ENCODE results near the gene KIDINS220. TPM values are rescaled to one million over a fixed set of nuclear protein-coding genes. Genes with fewer than 3 reads are reported as not detected.

Gene KIDINS220
- total RNA-seq, 2 donors from 2014 or later = 37.1 to 51.0 TPM

DNA sequence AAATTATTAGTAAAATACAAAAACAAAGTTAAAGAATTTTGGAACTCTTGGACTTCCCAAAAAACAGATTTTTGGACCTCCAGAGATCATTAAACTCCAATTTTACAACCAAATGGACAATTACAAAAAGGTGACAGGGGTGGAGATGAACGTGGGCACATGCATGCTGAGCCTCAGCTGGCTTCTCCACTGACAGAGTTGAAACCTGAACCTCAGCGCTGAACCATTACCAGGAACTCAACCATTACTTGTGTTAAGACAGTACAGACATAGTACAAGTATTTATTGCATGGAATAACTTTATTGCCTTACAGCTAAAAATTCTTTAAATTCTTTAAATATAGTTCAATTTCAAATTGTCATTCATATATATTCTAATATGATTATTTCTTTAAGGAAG, 33.0 kb upstream of the KIDINS220 start:
- no peak overlapping the region for H3K4me3 ChIP-seq
- TF ChIP-seq CTCF (IDR thresholded peaks at IDR 0.05) = no peak
- H3K4me1 ChIP-seq = no peaks in the 10 kb centered on the region
- H3K9ac ChIP-seq (ENCODE audit: low read depth in 2 of 2, low read length in 2 of 2) = no peak overlapping the region
- no peak overlapping the region for H3K27ac ChIP-seq
- no peak for DNase-seq
- no peaks in the 10 kb centered on the region for H3K36me3 ChIP-seq
- no peaks in the 10 kb centered on the region for H3K9me3 ChIP-seq
- intact Hi-C loops (cut with DNase I) = loop anchor here (5.0 kb wide), 1 partner anchor 272 kb away; no protein-coding TSS in a partner anchor
- no peaks in the 10 kb centered on the region for H3K27me3 ChIP-seq

DNA sequence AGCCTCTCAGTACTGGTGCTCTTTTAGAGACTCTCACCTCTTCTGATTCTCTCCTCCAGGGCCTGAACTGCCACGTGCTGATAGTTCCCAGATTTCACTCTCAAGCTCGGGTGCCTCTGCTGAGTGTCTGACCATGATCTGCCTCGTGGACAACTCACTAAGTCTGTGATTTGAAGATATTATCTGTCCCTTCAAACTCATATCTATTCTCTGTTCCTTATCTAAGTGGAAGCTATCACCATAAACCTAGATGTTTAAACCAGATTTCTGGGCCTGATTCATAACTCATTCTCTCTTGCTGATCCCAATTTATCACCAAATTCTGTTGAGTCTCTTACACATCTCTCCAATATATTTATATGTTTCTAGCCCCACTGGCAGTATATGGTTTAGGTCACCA, 29.9 kb upstream of the KIDINS220 start:
- intact Hi-C loops (cut with DNase I) = no loop called here
- Histone ChIP-seq H3K27me3 (no peaks in the 10 kb centered on the region), H3K4me1 (no peaks in the 10 kb centered on the region), H3K36me3 (no peaks in the 10 kb centered on the region), H3K9me3 (no peaks in the 10 kb centered on the region), H3K4me3 (no peak overlapping the region), H3K27ac (no peak overlapping the region), H3K9ac (ENCODE audit: low read depth in 2 of 2, low read length in 2 of 2) (no peak overlapping the region)
- no peak for DNase-seq
- TF ChIP-seq CTCF (IDR thresholded peaks at IDR 0.05) = no peak

GRCh38 chr2:8863331-8863953, 26.0 kb upstream of the KIDINS220 start:
- no peaks in the 10 kb centered on the region for H3K4me1 ChIP-seq
- no peak for TF ChIP-seq CTCF (IDR thresholded peaks at IDR 0.05)
- DNase-seq = no peak
- no peak overlapping the region for H3K27ac ChIP-seq
- H3K4me3 ChIP-seq = no peak overlapping the region
- no peaks in the 10 kb centered on the region for H3K36me3 ChIP-seq
- no peaks in the 10 kb centered on the region for H3K27me3 ChIP-seq
- intact Hi-C loops (cut with DNase I) = no loop called here
- H3K9ac ChIP-seq (ENCODE audit: low read depth in 2 of 2, low read length in 2 of 2) = no peak overlapping the region
- H3K9me3 ChIP-seq = no peaks in the 10 kb centered on the region

DNA sequence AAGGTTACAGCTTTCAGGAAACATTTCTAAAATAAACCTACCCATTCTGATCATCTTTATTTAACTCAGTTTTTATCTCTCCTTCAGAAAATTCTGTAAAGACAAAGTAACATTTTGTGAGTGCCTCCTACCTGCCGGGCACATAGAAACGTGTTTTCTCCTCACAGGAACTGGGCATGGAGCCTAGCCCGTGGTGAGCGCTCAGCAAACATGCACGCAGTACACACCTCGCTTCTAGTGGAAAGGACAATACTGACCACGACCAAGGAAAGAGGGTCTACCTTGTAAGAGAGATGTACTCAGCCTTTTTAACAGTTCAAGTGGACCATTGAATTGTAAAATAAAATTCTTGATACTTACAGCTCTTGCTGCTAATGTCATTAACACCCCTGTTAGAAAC, 24.8 kb upstream of the KIDINS220 start:
- no peaks in the 10 kb centered on the region for H3K27me3 ChIP-seq
- no peak overlapping the region for H3K4me3 ChIP-seq

GRCh38 chr2:8861797-8862196, 24.4 kb upstream of the KIDINS220 start:
- no peak for DNase-seq
- intact Hi-C loops (cut with DNase I) = no loop called here
- H3K9ac ChIP-seq (ENCODE audit: low read depth in 2 of 2, low read length in 2 of 2) = no peak overlapping the region
- no peak overlapping the region for H3K27ac ChIP-seq
- H3K4me1 ChIP-seq = no peaks in the 10 kb centered on the region
- H3K27me3 ChIP-seq = no peaks in the 10 kb centered on the region
- H3K9me3 ChIP-seq = no peaks in the 10 kb centered on the region
- TF ChIP-seq CTCF (IDR thresholded peaks at IDR 0.05) = no peak
- no peaks in the 10 kb centered on the region for H3K36me3 ChIP-seq
- no peak overlapping the region for H3K4me3 ChIP-seq

More for the DNA sequence above, 24.8 kb upstream of the KIDINS220 start:
- DNase-seq = no peak
- H3K4me1 ChIP-seq = no peaks in the 10 kb centered on the region
- TF ChIP-seq CTCF (IDR thresholded peaks at IDR 0.05) = no peak
- no peaks in the 10 kb centered on the region for H3K36me3 ChIP-seq
- intact Hi-C loops (cut with DNase I) = no loop called here
- no peak overlapping the region for H3K9ac ChIP-seq (ENCODE audit: low read depth in 2 of 2, low read length in 2 of 2)
- H3K9me3 ChIP-seq = no peaks in the 10 kb centered on the region
- H3K27ac ChIP-seq = no peak overlapping the region
